ENCODE measurements around the gene ANXA4.

GRCh38 chr2:69731147-69731970 is 10.6 kb upstream of the ANXA4 start:
- TF ChIP-seq CTCF (IDR thresholded peaks at IDR 0.05) (no peak), POLR2A (IDR thresholded peaks at IDR 0.05) (no peak)

All from esophagus squamous epithelium (tissue), 4 donors.